SK-N-SH (cell line): Measurements from ENCODE around the gene CLEC16A. TPM values are rescaled to one million over a fixed set of nuclear protein-coding genes. Genes with fewer than 3 reads are reported as not detected.

Source experiments
- CTCF ChIA-PET: fragments of 300-600, 350-600 bp; formaldehyde crosslinking; extraction: SDS; loops from one replicate; lab custom pipeline; 2021; lab: Yijun Ruan, JAX
- POLR2A ChIA-PET: fragments of 350-600 bp; sonication (Branson Sonifier 250); formaldehyde crosslinking; extraction: SDS; loops from one replicate; lab custom pipeline; 2020; ENCODE audit warnings: antibody characterized with exemption, inconsistent platforms; lab: Yijun Ruan, JAX
- DNase-seq: peaks from one replicate; pipeline ENCODE4 v3.0.0; 2012
- H2AFZ ChIP-seq: fragments of 200-600 bp; sonication (generic); 2 replicates; pipeline ENCODE4 v1.8.1; 2016; ENCODE audit warnings: antibody characterized with exemption, mild to moderate bottlenecking, low read depth
- H3F3A ChIP-seq: fragments of 200-600 bp; sonication (generic); replicated peaks from 2 replicates; pipeline ENCODE3; 2016; ENCODE audit warnings: antibody characterized with exemption, mild to moderate bottlenecking; ENCODE audit not compliant: insufficient read depth
- H3K27ac ChIP-seq, 2 experiments: fragments of 200-500 bp in 1 of 2; fragments of 200-600 bp in 1 of 2; sonication (Bioruptor generic) in 1 of 2; sonication (generic), shearing (Covaris generic) in 1 of 2; 2 replicates each; pipeline versions ENCODE4 v1.5.1 to v1.6.1; 2014 to 2016; ENCODE audit warnings: low read depth in 2 of 2, inconsistent platforms in 1 of 2, low read length in 1 of 2, mild to moderate bottlenecking in 1 of 2, mixed read lengths in 1 of 2
- H3K27me3 ChIP-seq: fragments of 200-600 bp; sonication (generic), shearing (Covaris generic); 2 replicates; pipeline ENCODE4 v1.6.1; 2016; ENCODE audit warnings: mixed run types; ENCODE audit not compliant: insufficient read depth
- H3K36me3 ChIP-seq, 2 experiments: fragments of 200-500 bp in 1 of 2; fragments of 200-600 bp in 1 of 2; sonication (Bioruptor generic) in 1 of 2; sonication (generic) in 1 of 2; replicated peaks in 1 of 2; 2 replicates each; pipeline versions ENCODE3 to v1.5.1; 2014 to 2016; ENCODE audit warnings: low read length in 1 of 2, mild to moderate bottlenecking in 1 of 2; ENCODE audit not compliant: insufficient read depth in 2 of 2, control insufficient read depth in 1 of 2
- H3K4me1 ChIP-seq, 2 experiments: fragments of 200-500 bp in 1 of 2; fragments of 200-600 bp in 1 of 2; sonication (Bioruptor generic) in 1 of 2; sonication (generic), shearing (Covaris generic) in 1 of 2; 2 replicates each; pipeline versions ENCODE4 v1.5.1 to v1.6.1; 2014 to 2016; ENCODE audit warnings: low read depth in 1 of 2, low read length in 1 of 2, mixed run types in 1 of 2; ENCODE audit not compliant: insufficient read depth in 2 of 2, control insufficient read depth in 1 of 2
- H3K4me2 ChIP-seq: fragments of 200-600 bp; sonication (generic), shearing (Covaris generic); 2 replicates; pipeline ENCODE4 v1.6.1; 2017; ENCODE audit warnings: mixed run types
- H3K4me3 ChIP-seq, 2 experiments: fragments of 200-500 bp in 1 of 2; fragments of 200-600 bp in 1 of 2; sonication (Bioruptor generic) in 1 of 2; sonication (generic), shearing (Covaris generic) in 1 of 2; 2 replicates each; pipeline versions ENCODE4 v1.5.1 to v1.8.1; 2014 to 2016; ENCODE audit warnings: low read depth in 2 of 2, inconsistent platforms in 1 of 2, low read length in 1 of 2, mild to moderate bottlenecking in 1 of 2, mixed read lengths in 1 of 2, moderate library complexity in 1 of 2
- H3K79me2 ChIP-seq: fragments of 200-600 bp; sonication (generic); 2 replicates; pipeline ENCODE4 v1.8.1; 2017; ENCODE audit warnings: mild to moderate bottlenecking; ENCODE audit not compliant: insufficient read depth
- H3K9ac ChIP-seq: fragments of 200-600 bp; sonication (generic); 2 replicates; pipeline ENCODE4 v1.6.1; 2017; ENCODE audit warnings: mixed run types
- H3K9me2 ChIP-seq: fragments of 200-600 bp; sonication (generic); 2 replicates; pipeline ENCODE4 v1.6.1; 2017; ENCODE audit warnings: mixed run types
- H3K9me3 ChIP-seq: fragments of 200-600 bp; sonication (generic); 2 replicates; pipeline ENCODE4 v1.6.1; 2017; ENCODE audit warnings: mixed run types, mild to moderate bottlenecking, moderate library complexity
- H4K20me1 ChIP-seq: fragments of 200-600 bp; sonication (generic); 2 replicates; pipeline ENCODE4 v1.6.1; 2017; ENCODE audit warnings: mild to moderate bottlenecking, mixed run types; ENCODE audit not compliant: insufficient read depth
- CHD2 ChIP-seq: fragments of 150-350 bp; IDR thresholded peaks from 2 replicates; pipeline ENCODE4 v1.6.1; 2018; ENCODE audit warnings: low read length; ENCODE audit not compliant: partially characterized antibody
- ELF1 ChIP-seq: IDR thresholded peaks from 2 replicates; pipeline ENCODE4 v1.4.0; 2012
- EP300 ChIP-seq, 2 experiments: IDR thresholded peaks; 2 replicates each; pipeline versions ENCODE4 v1.4.0 to v1.6.1; 2012; ENCODE audit warnings: borderline replicate concordance in 1 of 2, low read depth in 1 of 2, low read length in 1 of 2
- EZH2phosphoT487 ChIP-seq: fragments of 200-600 bp; sonication (generic); IDR thresholded peaks from 2 replicates; pipeline ENCODE4 v1.6.1; 2017; ENCODE audit warnings: low read depth, mixed run types, mild to moderate bottlenecking, antibody characterized with exemption, moderate library complexity, borderline replicate concordance
- FOSL2 ChIP-seq: IDR thresholded peaks from 2 replicates; pipeline ENCODE4 v1.4.0; 2012; ENCODE audit warnings: low read depth, mild to moderate bottlenecking, moderate library complexity, borderline replicate concordance
- MEF2A ChIP-seq: IDR thresholded peaks from 2 replicates; pipeline ENCODE4 v1.4.0; 2012; ENCODE audit warnings: low read depth, borderline replicate concordance
- NRF1 ChIP-seq: IDR thresholded peaks from 2 replicates; pipeline ENCODE4 v1.6.1; 2012; ENCODE audit warnings: low read depth, mild to moderate bottlenecking, low read length
- POLR2AphosphoS5 ChIP-seq: IDR thresholded peaks from 2 replicates; pipeline ENCODE4 v1.6.1; 2012; ENCODE audit warnings: low read depth, low read length
- RCOR1 ChIP-seq: fragments of 150-350 bp; IDR thresholded peaks from 2 replicates; pipeline ENCODE4 v1.6.1; 2017; ENCODE audit warnings: antibody characterized with exemption, low read length
- RFX5 ChIP-seq: IDR thresholded peaks from 2 replicates; pipeline ENCODE4 v1.6.1; 2012; ENCODE audit warnings: mild to moderate bottlenecking, improper control_type of control experiment, low read length
- RXRA ChIP-seq: IDR thresholded peaks from 2 replicates; pipeline ENCODE4 v1.4.0; 2012; ENCODE audit warnings: low read depth, mild to moderate bottlenecking, borderline replicate concordance
- SIN3A ChIP-seq: IDR thresholded peaks from 2 replicates; pipeline ENCODE4 v1.6.1; 2012; ENCODE audit warnings: low read depth, mild to moderate bottlenecking, low read length, moderate library complexity, borderline replicate concordance
- TCF12 ChIP-seq: IDR thresholded peaks from 2 replicates; pipeline ENCODE4 v1.4.0; 2012
- TEAD4 ChIP-seq: IDR thresholded peaks from 2 replicates; pipeline ENCODE4 v1.4.0; 2012; ENCODE audit warnings: mild to moderate bottlenecking, borderline replicate concordance; ENCODE audit not compliant: insufficient read depth
- USF1 ChIP-seq: IDR thresholded peaks from 2 replicates; pipeline ENCODE4 v1.4.0; 2012; ENCODE audit warnings: low read depth, borderline replicate concordance
- YY1 ChIP-seq: IDR thresholded peaks from 2 replicates; pipeline ENCODE4 v1.4.0; 2012; ENCODE audit warnings: low read depth, mild to moderate bottlenecking
- WGBS: methylation state at CpG from one replicate; pipeline ENCODE4 v1.1.6; 2017; ENCODE audit warnings: low lambda C conversion rate; 5-methylcytosine and 5-hydroxymethylcytosine counted together
- polyA plus RNA-seq, 3 experiments: library from polyadenylated mRNA; depleted of rRNA; stranded (reverse); fragments of >200 nt; gene quantifications; 2 replicates each; pipeline ENCODE4 v1.2.3, GENCODE V29; 2012
- TF ChIP-seq, protein P1 (sequence below): IDR thresholded peaks from 2 replicates; pipeline ENCODE4 v1.4.0; 2012; ENCODE audit warnings: low read depth
- TF ChIP-seq, protein P2 (sequence below): fragments of 200-600 bp; sonication (generic); IDR thresholded peaks from 2 replicates; pipeline ENCODE4 v1.6.1; 2017; ENCODE audit warnings: antibody characterized with exemption, mild to moderate bottlenecking, moderate library complexity
- TF ChIP-seq, protein P3 (sequence below): fragments of 150-350 bp; IDR thresholded peaks from 2 replicates; pipeline ENCODE4 v1.6.1; 2017; ENCODE audit warnings: antibody characterized with exemption, low read length, low read depth, borderline replicate concordance

The CLEC16A gene
- polyA plus RNA-seq, 1 of the 3 experiments (the other 2 are of a cell fraction), result 13.7 TPM

DNA sequence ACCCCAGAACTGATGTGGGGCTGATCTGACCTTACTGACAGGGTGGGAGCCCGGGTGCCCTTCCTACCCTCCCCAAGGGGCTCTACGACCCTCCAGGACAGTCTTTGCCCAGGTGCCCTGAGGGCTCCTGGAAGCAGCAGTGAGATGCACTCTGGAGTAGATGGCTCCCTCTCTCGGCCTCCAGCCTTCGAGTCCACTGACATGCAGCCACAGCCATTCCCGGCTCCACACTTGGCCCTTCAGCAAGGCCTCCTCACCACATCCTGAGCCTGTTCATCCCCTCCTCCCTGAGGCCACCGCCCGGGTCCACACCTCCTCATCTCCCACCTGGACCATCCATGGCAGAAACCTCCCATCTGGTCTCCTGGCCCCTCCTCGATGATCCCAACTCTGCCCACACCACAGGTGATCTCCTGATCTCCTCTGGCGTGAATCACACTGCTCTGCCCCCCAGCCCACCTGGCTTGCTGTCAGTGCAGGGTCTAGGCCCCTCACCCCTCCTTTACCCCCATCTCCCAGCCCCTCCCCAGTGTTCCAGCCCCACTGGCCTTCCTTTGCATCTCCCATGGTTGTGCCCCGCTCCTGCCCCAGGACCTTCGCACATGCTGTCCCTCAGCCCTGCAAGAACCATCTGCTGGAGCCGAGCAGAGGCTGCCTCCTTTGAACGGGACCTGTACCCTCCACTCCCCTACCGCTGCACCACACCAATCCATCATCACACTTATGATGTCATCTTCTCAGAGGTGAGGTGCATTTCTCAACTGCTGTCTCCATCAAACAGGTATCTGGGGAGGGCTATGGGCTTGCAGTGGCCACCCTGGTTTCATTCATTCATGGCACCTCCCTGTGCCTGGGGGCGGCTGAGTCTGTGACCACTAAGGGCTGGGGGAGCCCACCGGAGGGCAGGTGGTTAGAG lies 267.0 kb downstream of the CLEC16A start:
- POLR2A ChIA-PET, result no interaction called here
- WGBS, result 68% methylated on average over 15 of the region's 16 CpGs

More for the DNA sequence above, 267.0 kb downstream of the CLEC16A start:
- H2AFZ ChIP-seq, result no peak overlapping the region
- H3K4me1 ChIP-seq, result peaks cover under 1 to 3% of the 10 kb centered on the region in 2 experiments; a peak in 2 of 4 replicates
- TF ChIP-seq ELF1 (no peak), USF1 (no peak), TEAD4 (no peak), RCOR1 (no peak), NRF1 (no peak), EP300 (IDR thresholded peaks at IDR 0.05; ENCODE audit: borderline replicate concordance in 1 of 2, low read depth in 1 of 2, low read length in 1 of 2) (no peak), MEF2A (no peak), FOSL2 (no peak), RFX5 (no peak), POLR2AphosphoS5 (no peak), RXRA (no peak), CHD2 (no peak), EZH2phosphoT487 (no peak), YY1 (no peak), SIN3A (no peak), TCF12 (no peak)
- TF ChIP-seq, protein P1, sequence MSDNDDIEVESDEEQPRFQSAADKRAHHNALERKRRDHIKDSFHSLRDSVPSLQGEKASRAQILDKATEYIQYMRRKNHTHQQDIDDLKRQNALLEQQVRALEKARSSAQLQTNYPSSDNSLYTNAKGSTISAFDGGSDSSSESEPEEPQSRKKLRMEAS, result no peak
- TF ChIP-seq, protein P2, sequence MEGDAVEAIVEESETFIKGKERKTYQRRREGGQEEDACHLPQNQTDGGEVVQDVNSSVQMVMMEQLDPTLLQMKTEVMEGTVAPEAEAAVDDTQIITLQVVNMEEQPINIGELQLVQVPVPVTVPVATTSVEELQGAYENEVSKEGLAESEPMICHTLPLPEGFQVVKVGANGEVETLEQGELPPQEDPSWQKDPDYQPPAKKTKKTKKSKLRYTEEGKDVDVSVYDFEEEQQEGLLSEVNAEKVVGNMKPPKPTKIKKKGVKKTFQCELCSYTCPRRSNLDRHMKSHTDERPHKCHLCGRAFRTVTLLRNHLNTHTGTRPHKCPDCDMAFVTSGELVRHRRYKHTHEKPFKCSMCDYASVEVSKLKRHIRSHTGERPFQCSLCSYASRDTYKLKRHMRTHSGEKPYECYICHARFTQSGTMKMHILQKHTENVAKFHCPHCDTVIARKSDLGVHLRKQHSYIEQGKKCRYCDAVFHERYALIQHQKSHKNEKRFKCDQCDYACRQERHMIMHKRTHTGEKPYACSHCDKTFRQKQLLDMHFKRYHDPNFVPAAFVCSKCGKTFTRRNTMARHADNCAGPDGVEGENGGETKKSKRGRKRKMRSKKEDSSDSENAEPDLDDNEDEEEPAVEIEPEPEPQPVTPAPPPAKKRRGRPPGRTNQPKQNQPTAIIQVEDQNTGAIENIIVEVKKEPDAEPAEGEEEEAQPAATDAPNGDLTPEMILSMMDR, result no peak
- TF ChIP-seq, protein P3, sequence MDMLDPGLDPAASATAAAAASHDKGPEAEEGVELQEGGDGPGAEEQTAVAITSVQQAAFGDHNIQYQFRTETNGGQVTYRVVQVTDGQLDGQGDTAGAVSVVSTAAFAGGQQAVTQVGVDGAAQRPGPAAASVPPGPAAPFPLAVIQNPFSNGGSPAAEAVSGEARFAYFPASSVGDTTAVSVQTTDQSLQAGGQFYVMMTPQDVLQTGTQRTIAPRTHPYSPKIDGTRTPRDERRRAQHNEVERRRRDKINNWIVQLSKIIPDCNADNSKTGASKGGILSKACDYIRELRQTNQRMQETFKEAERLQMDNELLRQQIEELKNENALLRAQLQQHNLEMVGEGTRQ, result no peak
- TF ChIP-seq, all 33 proteins: peak for 0
- no peak overlapping the region for H3K4me3 ChIP-seq
- no peak for DNase-seq
- CTCF ChIA-PET, result interaction anchor here (0.9 kb wide), 1 partner anchor 44 kb away, joined by 4 read pairs; no protein-coding TSS in a partner anchor
- no peaks in the 10 kb centered on the region for H4K20me1 ChIP-seq
- H3K9me3 ChIP-seq, result no peaks in the 10 kb centered on the region
- H3K9me2 ChIP-seq, result no peaks in the 10 kb centered on the region
- no peak overlapping the region for H3K9ac ChIP-seq
- H3K36me3 ChIP-seq, result no peaks in the 10 kb centered on the region
- H3K27ac ChIP-seq, result no peak overlapping the region
- no peaks in the 10 kb centered on the region for H3F3A ChIP-seq
- H3K79me2 ChIP-seq, result no peaks in the 10 kb centered on the region
- H3K4me2 ChIP-seq, result no peak overlapping the region
- H3K27me3 ChIP-seq, result no peaks in the 10 kb centered on the region
